K562 (cell line): ENCODE data around the gene UNC5B. TPM values are rescaled to one million over a fixed set of nuclear protein-coding genes. Genes with fewer than 3 reads are reported as not detected.

Experiments used
- ATAC-seq: fragments of 200-7000 bp; cut with Tn5 transposase; 3 replicates; pipeline ENCODE4 v1.9.1; 2020; ENCODE audit warnings: moderate library complexity
- BruUV-seq: library from RNA; stranded (reverse); fragments of 400-500 nt; replicated peaks from 2 replicates; lab custom pipeline; 2021; lab: Mats Ljungman, UMichigan
- CTCF ChIA-PET: fragments of 300-600 bp; formaldehyde crosslinking; extraction: SDS; loops from one replicate; lab custom pipeline; 2021; ENCODE audit warnings: low intra/inter-chr PET ratio; lab: Yijun Ruan, JAX
- POLR2A ChIA-PET: fragments of 300-600, 350-650 bp; sonication (Branson Sonifier 250); formaldehyde crosslinking; extraction: SDS; loops from one replicate; lab custom pipeline; 2021; ENCODE audit warnings: antibody characterized with exemption, inconsistent platforms; lab: Yijun Ruan, JAX
- DNase-seq, 4 experiments: peaks; one replicate each; pipeline versions ENCODE4 v3.0.0 to v3.0.0-alpha.2; 2011 to 2018; ENCODE audit warnings: low spot score in 3 of 4, mixed read lengths in 3 of 4; ENCODE audit errors: extremely low read depth in 1 of 4
- FAIRE-seq: peaks from 2 replicates; lab custom pipeline; 2011; peaks lifted over from hg19 to GRCh38; lab: Jason Lieb, UNC
- H2AFZ ChIP-seq: 2 replicates; pipeline ENCODE4 v1.6.0; 2011; ENCODE audit warnings: low read depth, low read length, control low read depth, inconsistent platforms
- H3K27ac ChIP-seq: fragments of 200-600 bp; 3 replicates; pipeline ENCODE4 v1.8.0; 2011; ENCODE audit warnings: low read depth, mild to moderate bottlenecking, control low read depth, inconsistent platforms, low read length, moderate library complexity, mixed read lengths; ENCODE audit errors: extremely low read depth
- H3K27me3 ChIP-seq, 2 experiments: fragments of 300-600 bp in 1 of 2; 2 replicates in 1 of 2; 3 replicates in 1 of 2; pipeline versions ENCODE4 v1.6.0 to v1.8.0; 2011; ENCODE audit warnings: inconsistent platforms in 2 of 2, low read length in 2 of 2, mild to moderate bottlenecking in 1 of 2, mixed read lengths in 1 of 2, moderate library complexity in 1 of 2; ENCODE audit not compliant: control insufficient read depth in 2 of 2, insufficient read depth in 2 of 2
- H3K36me3 ChIP-seq: fragments of 300-600 bp; 3 replicates; pipeline ENCODE4 v1.8.0; 2011; ENCODE audit warnings: mild to moderate bottlenecking, low read length, inconsistent platforms; ENCODE audit not compliant: control insufficient read depth, insufficient read depth
- H3K4me1 ChIP-seq, 2 experiments: fragments of 200-600 bp in 1 of 2; replicated peaks in 1 of 2; 2 replicates in 1 of 2; 3 replicates in 1 of 2; pipeline versions ENCODE4 v1.5.1 to v1.8.0; 2011; ENCODE audit warnings: inconsistent platforms in 2 of 2, low read length in 2 of 2, mild to moderate bottlenecking in 1 of 2, mixed read lengths in 1 of 2, moderate library complexity in 1 of 2; ENCODE audit not compliant: control insufficient read depth in 2 of 2, insufficient read depth in 2 of 2
- H3K4me2 ChIP-seq: 2 replicates; pipeline ENCODE4 v1.6.1; 2011; ENCODE audit warnings: low read length, control low read depth, inconsistent platforms, mixed read lengths; ENCODE audit not compliant: insufficient read depth
- H3K4me3 ChIP-seq: fragments of 200-600 bp; sonication (generic), shearing (Covaris generic); 2 replicates; pipeline ENCODE4 v1.5.1; 2016; ENCODE audit warnings: control low read depth, inconsistent platforms
- H3K79me2 ChIP-seq: fragments of 200-600 bp; 3 replicates; pipeline ENCODE4 v1.8.0; 2011; ENCODE audit warnings: low read length, inconsistent platforms; ENCODE audit not compliant: control insufficient read depth, insufficient read depth
- H3K9ac ChIP-seq, 2 experiments: 2 replicates each; pipeline versions ENCODE4 v1.6.0 to v1.6.1; 2011; ENCODE audit warnings: low read depth in 2 of 2, low read length in 2 of 2, control low read depth in 1 of 2, inconsistent platforms in 1 of 2, mild to moderate bottlenecking in 1 of 2, mixed read lengths in 1 of 2; ENCODE audit not compliant: insufficient read depth in 1 of 2
- H3K9me1 ChIP-seq: one replicate; pipeline ENCODE4 v1.6.0; 2011; ENCODE audit warnings: inconsistent platforms, mild to moderate bottlenecking, low read length, moderate library complexity; ENCODE audit not compliant: control insufficient read depth, insufficient read depth
- H3K9me3 ChIP-seq: replicated peaks from 2 replicates; pipeline ENCODE4 v1.5.1; 2011; ENCODE audit warnings: low read depth, low read length, inconsistent platforms; ENCODE audit not compliant: control insufficient read depth, insufficient read depth
- H4K20me1 ChIP-seq: replicated peaks from 2 replicates; pipeline ENCODE4 v1.6.1; 2011; ENCODE audit warnings: low read length, inconsistent platforms, mixed read lengths; ENCODE audit not compliant: control insufficient read depth, insufficient read depth
- CHD1 ChIP-seq: fragments of 200-600 bp; sonication (generic); IDR thresholded peaks from one replicate; pipeline ENCODE4 v1.6.1; 2012; ENCODE audit warnings: mild to moderate bottlenecking, moderate library complexity, low read length, inconsistent platforms
- MIER1 ChIP-seq: fragments of 450-650 bp; IDR thresholded peaks from 2 replicates; pipeline ENCODE4 v1.6.1; 2016; ENCODE audit warnings: antibody characterized with exemption, mild to moderate bottlenecking, low read depth
- NEUROD1 ChIP-seq: fragments of 150-350 bp; IDR thresholded peaks from 2 replicates; pipeline ENCODE4 v1.6.1; 2014; ENCODE audit warnings: borderline replicate concordance, low read length, low read depth; ENCODE audit not compliant: partially characterized antibody
- PHB2 ChIP-seq: fragments of 450-650 bp; IDR thresholded peaks from 2 replicates; pipeline ENCODE4 v1.6.1; 2017; ENCODE audit warnings: low read depth
- RBM39 ChIP-seq: fragments of 200-400 bp; formaldehyde crosslinking; optimal IDR thresholded peaks from 2 replicates; pipeline ENCODE3; 2018; ENCODE audit warnings: low read depth, low read length
- SMAD3 ChIP-seq: fragments of 450-650 bp; formaldehyde crosslinking; conservative IDR thresholded peaks from 2 replicates; pipeline ENCODE4 v1.4.0; 2020; ENCODE audit warnings: mild to moderate bottlenecking
- SMARCC2 ChIP-seq: fragments of 450-650 bp; IDR thresholded peaks from 2 replicates; pipeline ENCODE4 v1.6.1; 2017; ENCODE audit warnings: antibody characterized with exemption, moderate library complexity, mild to moderate bottlenecking, low read depth
- TAL1 ChIP-seq: fragments of 450-650 bp; IDR thresholded peaks from 2 replicates; pipeline ENCODE4 v1.6.1; 2016; ENCODE audit warnings: mild to moderate bottlenecking
- YY1 ChIP-seq, 3 experiments: IDR thresholded peaks; 2 replicates each; pipeline ENCODE4 v1.6.1; 2011; ENCODE audit warnings: low read length in 2 of 3, mild to moderate bottlenecking in 2 of 3, moderate library complexity in 2 of 3, borderline replicate concordance in 1 of 3, control low read depth in 1 of 3, low read depth in 1 of 3; ENCODE audit not compliant: insufficient read depth in 3 of 3, insufficient replicate concordance in 2 of 3, control insufficient read depth in 1 of 3, insufficient read length in 1 of 3; ENCODE audit errors: extremely low read depth in 1 of 3
- WGBS: fragments of 100-300 bp; shearing (Covaris generic); methylation state at CpG from one replicate; pipeline ENCODE4 v1.1.6; 2016; ENCODE audit warnings: low coverage, mixed read lengths; ENCODE audit not compliant: insufficient coverage; ENCODE audit errors: missing lambda C conversion rate; 5-methylcytosine and 5-hydroxymethylcytosine counted together
- in situ Hi-C: fragments of 300-500 bp; cut with MboI; formaldehyde crosslinking; loops from 4 replicates; pipeline ENCODE4 v1.15.0; 2018; ENCODE audit warnings: inconsistent platforms, mixed read lengths
- intact Hi-C: fragments of 100-400 bp; cut with micrococcal nuclease; formaldehyde crosslinking; loops from 2 replicates; pipeline ENCODE4 v1.14.2; 2022
- polyA plus RNA-seq, 8 experiments: library from polyadenylated mRNA; depleted of rRNA in 4 of 8; stranded (reverse) in 5 of 8; unstranded in 3 of 8; fragments of >200 nt; fragmentation: Nextera tagmentation in 2 of 8; fragmentation: Illumina TruSeq in 1 of 8; extraction: Ambion mirVana in 2 of 8; extraction: Trizol in 1 of 8; gene quantifications; 2 replicates each; pipeline versions ENCODE4 v1.2.1 to v1.2.3, GENCODE V29; 2011 to 2014; ENCODE audit warnings: inconsistent platforms in 1 of 8, missing spikeins in 1 of 8
- total RNA-seq, 7 experiments: library from RNA; depleted of rRNA in 6 of 7; stranded (reverse); fragments of >200 nt in 6 of 7; fragmentation: Illumina TruSeq in 2 of 7; extraction: Trizol in 2 of 7; gene quantifications; 2 replicates each; pipeline versions ENCODE4 v1.2.1 to v1.2.3, GENCODE V29; 2011 to 2021; ENCODE audit warnings: low replicate concordance in 1 of 7
- TF ChIP-seq, protein P1 (sequence below), 2 experiments: fragments of 200-800 bp in 1 of 2; sonication (Bioruptor generic) in 1 of 2; sonication (generic) in 1 of 2; formaldehyde crosslinking in 1 of 2; IDR thresholded peaks in 1 of 2; conservative IDR thresholded peaks in 1 of 2; 2 replicates each; pipeline versions ENCODE4 v1.5.0 to v1.6.1; 2016 to 2020; ENCODE audit warnings: missing compliant biosample characterization in 1 of 2, missing genetic modification characterization in 1 of 2, missing genetic modification reagents in 1 of 2
- TF ChIP-seq, protein P2 (sequence below): sonication (generic); formaldehyde crosslinking; IDR thresholded peaks from 2 replicates; pipeline ENCODE4 v1.8.1; 2023; ENCODE audit warnings: missing genetic modification reagents, mild to moderate bottlenecking, borderline replicate concordance

The UNC5B gene
- total and polyA plus RNA-seq, 9 of the 15 experiments (the other 6 are each of a cell fraction or from before 2014, with no cell fraction given), result 0.10 to 8.4 (median 2.1) TPM

DNA sequence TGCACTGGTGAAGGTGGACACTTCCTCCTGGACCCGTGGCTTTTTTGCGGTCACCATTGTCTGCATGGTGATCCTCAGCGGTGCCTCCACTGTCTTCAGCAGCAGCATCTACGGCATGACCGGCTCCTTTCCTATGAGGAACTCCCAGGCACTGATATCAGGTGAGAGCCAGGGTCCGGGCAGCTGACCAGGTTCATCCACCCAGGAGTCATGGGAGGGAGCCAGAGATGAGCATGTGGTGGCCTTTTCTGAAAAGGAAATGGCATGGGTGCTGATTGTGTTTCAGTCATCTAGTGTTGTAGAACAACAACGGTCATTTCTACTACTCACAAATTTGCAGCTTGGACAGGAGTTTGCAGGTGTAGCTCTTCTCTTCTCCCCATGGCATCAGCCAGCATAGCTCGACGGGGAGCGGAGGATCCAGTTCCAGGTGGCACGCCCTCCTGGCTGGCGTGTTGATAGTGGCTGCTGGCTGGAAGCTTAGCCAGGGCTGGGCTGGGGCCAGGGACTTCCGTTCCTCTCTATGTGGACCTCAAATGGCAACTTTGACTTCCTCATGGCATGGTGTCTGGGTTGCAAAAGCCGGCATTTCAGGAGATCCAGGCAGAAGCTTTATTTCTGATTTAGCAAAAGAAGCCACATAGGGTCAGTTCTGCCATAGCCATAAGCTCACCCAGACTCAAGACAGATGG lies 139.4 kb downstream of the UNC5B start:
- DNase-seq (no peak), ATAC-seq (no peak), FAIRE-seq (no peak)
- H3K9me3 ChIP-seq, result no peaks in the 10 kb centered on the region
- no TSS peak for BruUV-seq
- H2AFZ ChIP-seq, result no peak overlapping the region
- no peaks in the 10 kb centered on the region for H4K20me1 ChIP-seq
- intact Hi-C loops (no loop called here), in situ Hi-C loops (no loop called here)
- H3K4me3 ChIP-seq, result no peak overlapping the region
- H3K36me3 ChIP-seq, result peaks cover 6% of the 10 kb centered on the region; the same call in 1 of the 3 replicates
- H3K79me2 ChIP-seq, result no peaks in the 10 kb centered on the region
- ChIA-PET CTCF (interaction anchor here (1.0 kb wide), 1 partner anchor 33 kb away, joined by 3 read pairs; no protein-coding TSS in a partner anchor), POLR2A (interaction anchor here (0.5 to 4.4 kb wide), 6 partner anchors 11 to 1649 kb away, joined by 3 to 18 read pairs (median 4); no protein-coding TSS in a partner anchor)
- no peaks in the 10 kb centered on the region for H3K27me3 ChIP-seq
- WGBS, result 66% methylated on average over 13 of the region's 14 CpGs
- no peak overlapping the region for H3K27ac ChIP-seq
- H3K9me1 ChIP-seq, result no peaks in the 10 kb centered on the region
- no peak overlapping the region for H3K4me2 ChIP-seq
- TF ChIP-seq YY1 (IDR thresholded peaks at IDR 0.05; ENCODE audit: borderline replicate concordance in 1 of 3, control insufficient read depth in 1 of 3, extremely low read depth in 1 of 3, insufficient read depth in 3 of 3, insufficient read length in 1 of 3, insufficient replicate concordance in 2 of 3, low read depth in 1 of 3, low read length in 2 of 3) (no peak), SMARCC2 (no peak), CHD1 (no peak), RBM39 (no peak), PHB2 (no peak), TAL1 (no peak), MIER1 (no peak), NEUROD1 (no peak), SMAD3 (CRISPR knock-in tag) (no peak)
- TF ChIP-seq, protein P1, sequence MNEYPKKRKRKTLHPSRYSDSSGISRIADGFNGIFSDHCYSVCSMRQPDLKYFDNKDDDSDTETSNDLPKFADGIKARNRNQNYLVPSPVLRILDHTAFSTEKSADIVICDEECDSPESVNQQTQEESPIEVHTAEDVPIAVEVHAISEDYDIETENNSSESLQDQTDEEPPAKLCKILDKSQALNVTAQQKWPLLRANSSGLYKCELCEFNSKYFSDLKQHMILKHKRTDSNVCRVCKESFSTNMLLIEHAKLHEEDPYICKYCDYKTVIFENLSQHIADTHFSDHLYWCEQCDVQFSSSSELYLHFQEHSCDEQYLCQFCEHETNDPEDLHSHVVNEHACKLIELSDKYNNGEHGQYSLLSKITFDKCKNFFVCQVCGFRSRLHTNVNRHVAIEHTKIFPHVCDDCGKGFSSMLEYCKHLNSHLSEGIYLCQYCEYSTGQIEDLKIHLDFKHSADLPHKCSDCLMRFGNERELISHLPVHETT (CRISPR knock-in tag; conservative IDR thresholded peaks at IDR 0.05 in 1 of 2, IDR thresholded peaks at IDR 0.05 in 1 of 2), result no peak
- TF ChIP-seq, protein P2, sequence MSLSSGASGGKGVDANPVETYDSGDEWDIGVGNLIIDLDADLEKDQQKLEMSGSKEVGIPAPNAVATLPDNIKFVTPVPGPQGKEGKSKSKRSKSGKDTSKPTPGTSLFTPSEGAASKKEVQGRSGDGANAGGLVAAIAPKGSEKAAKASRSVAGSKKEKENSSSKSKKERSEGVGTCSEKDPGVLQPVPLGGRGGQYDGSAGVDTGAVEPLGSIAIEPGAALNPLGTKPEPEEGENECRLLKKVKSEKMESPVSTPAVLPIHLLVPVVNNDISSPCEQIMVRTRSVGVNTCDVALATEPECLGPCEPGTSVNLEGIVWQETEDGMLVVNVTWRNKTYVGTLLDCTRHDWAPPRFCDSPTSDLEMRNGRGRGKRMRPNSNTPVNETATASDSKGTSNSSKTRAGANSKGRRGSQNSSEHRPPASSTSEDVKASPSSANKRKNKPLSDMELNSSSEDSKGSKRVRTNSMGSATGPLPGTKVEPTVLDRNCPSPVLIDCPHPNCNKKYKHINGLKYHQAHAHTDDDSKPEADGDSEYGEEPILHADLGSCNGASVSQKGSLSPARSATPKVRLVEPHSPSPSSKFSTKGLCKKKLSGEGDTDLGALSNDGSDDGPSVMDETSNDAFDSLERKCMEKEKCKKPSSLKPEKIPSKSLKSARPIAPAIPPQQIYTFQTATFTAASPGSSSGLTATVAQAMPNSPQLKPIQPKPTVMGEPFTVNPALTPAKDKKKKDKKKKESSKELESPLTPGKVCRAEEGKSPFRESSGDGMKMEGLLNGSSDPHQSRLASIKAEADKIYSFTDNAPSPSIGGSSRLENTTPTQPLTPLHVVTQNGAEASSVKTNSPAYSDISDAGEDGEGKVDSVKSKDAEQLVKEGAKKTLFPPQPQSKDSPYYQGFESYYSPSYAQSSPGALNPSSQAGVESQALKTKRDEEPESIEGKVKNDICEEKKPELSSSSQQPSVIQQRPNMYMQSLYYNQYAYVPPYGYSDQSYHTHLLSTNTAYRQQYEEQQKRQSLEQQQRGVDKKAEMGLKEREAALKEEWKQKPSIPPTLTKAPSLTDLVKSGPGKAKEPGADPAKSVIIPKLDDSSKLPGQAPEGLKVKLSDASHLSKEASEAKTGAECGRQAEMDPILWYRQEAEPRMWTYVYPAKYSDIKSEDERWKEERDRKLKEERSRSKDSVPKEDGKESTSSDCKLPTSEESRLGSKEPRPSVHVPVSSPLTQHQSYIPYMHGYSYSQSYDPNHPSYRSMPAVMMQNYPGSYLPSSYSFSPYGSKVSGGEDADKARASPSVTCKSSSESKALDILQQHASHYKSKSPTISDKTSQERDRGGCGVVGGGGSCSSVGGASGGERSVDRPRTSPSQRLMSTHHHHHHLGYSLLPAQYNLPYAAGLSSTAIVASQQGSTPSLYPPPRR (CRISPR knock-in tag), result no peak
- peaks cover 0 to 4% of the 10 kb centered on the region in 2 experiments; a peak in 3 of 5 replicates for H3K4me1 ChIP-seq
- H3K9ac ChIP-seq, result no peak overlapping the region; a peak in 1 of 4 replicates
